ENCODE results near the gene IGSF21. TPM values are rescaled to one million over a fixed set of nuclear protein-coding genes. Genes with fewer than 3 reads are reported as not detected.

Gene IGSF21
- total RNA-seq, 4 donors from 2014 or later: 0.31 to 3.5 (median 1.7) TPM

- no peak for TF ChIP-seq POLR2A (IDR thresholded peaks at IDR 0.05)
- TF ChIP-seq POLR2AphosphoS5 (IDR thresholded peaks at IDR 0.05): no peak
- no peak for TF ChIP-seq CTCF (IDR thresholded peaks at IDR 0.05)
- TF ChIP-seq EP300 (IDR thresholded peaks at IDR 0.05): no peak
- ATAC-seq: no peak
- Histone ChIP-seq H3K9me3 (peaks cover 0 to 11% (median 0%) of the 10 kb centered on the region in 3 donors), H3K27me3 (peaks cover 73% of the 10 kb centered on the region), H3K36me3 (no peaks in the 10 kb centered on the region), H3K27ac (no peak overlapping the region), H3K4me3 (no peak overlapping the region), H3K4me1 (no peaks in the 10 kb centered on the region)
- WGBS, 2 donors (ENCODE audit: low coverage in 1 of 2): 100% methylated on average over 2 of the region's 6 CpGs; no CpG with 5 or more reads in 1 of the 2 donors
These were observed 138.9 kb downstream of the IGSF21 start for GRCh38 chr1:18246543-18246942.

DNA sequence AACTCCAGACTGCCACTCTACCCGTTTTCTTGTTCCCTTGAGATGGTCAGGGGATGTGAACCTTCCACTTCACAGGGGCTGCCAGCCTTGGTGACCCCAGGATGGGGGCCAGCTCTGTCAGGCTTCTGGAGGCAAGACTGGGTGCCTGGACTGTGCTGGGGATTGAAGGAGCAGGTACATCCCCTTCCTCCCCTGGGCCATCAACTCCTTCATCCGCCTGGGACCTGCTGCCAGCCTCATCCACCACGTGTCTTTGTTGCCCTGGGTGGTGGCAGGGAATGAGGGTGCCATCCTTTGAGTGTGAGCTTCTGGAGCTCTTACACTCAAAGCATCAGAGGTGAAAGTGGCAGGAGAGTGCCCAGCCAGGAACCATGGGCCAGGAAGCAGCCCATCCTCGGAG lies 139.6 kb downstream of the IGSF21 start:
- no peak overlapping the region for H3K4me3 ChIP-seq
- no CpG with 5 or more reads among the region's 4 CpGs for WGBS, 2 donors (ENCODE audit: low coverage in 1 of 2)
- peaks cover 67% of the 10 kb centered on the region for H3K27me3 ChIP-seq
- no peak for ATAC-seq
- TF ChIP-seq POLR2A (IDR thresholded peaks at IDR 0.05): no peak
- no peak for TF ChIP-seq EP300 (IDR thresholded peaks at IDR 0.05)
- TF ChIP-seq POLR2AphosphoS5 (IDR thresholded peaks at IDR 0.05): no peak
- TF ChIP-seq CTCF (IDR thresholded peaks at IDR 0.05): no peak
- peaks cover 0 to 17% (median 0%) of the 10 kb centered on the region in 3 donors for H3K9me3 ChIP-seq
- no peaks in the 10 kb centered on the region for H3K4me1 ChIP-seq
- no peak overlapping the region for H3K27ac ChIP-seq
- H3K36me3 ChIP-seq: no peaks in the 10 kb centered on the region

DNA sequence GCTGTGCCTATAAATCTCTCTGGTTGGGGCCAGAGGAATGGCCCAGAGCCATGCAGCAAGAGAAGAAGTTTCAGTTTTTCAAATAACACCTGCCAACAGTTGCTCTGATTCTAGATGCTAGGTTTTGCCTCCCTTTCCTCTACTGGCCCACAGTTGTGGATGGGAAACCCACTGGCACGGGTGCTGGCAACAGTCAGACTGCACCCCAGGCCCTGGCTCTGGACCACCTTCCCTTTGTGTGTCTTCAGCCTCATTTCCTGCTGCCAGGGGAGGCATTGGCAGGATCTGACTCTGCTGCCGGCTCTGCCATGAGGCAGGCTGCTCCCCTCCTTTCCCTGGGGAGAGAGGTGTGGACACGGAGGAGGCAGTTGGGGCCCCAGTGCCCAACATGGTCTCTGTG lies 142.0 kb downstream of the IGSF21 start:
- no peaks in the 10 kb centered on the region for H3K36me3 ChIP-seq
- 20 to 86% methylated on average over 1 of the region's 3 CpGs for WGBS, 2 donors (ENCODE audit: low coverage in 1 of 2)
- no peak overlapping the region for H3K27ac ChIP-seq
- H3K4me3 ChIP-seq: no peak overlapping the region
- ATAC-seq: no peak
- no peaks in the 10 kb centered on the region for H3K4me1 ChIP-seq
- H3K9me3 ChIP-seq: peaks cover 0 to 18% (median 0%) of the 10 kb centered on the region in 3 donors
- TF ChIP-seq CTCF (IDR thresholded peaks at IDR 0.05) (no peak), EP300 (IDR thresholded peaks at IDR 0.05) (no peak), POLR2AphosphoS5 (IDR thresholded peaks at IDR 0.05) (no peak), POLR2A (IDR thresholded peaks at IDR 0.05) (no peak)
- H3K27me3 ChIP-seq: peaks cover 52% of the 10 kb centered on the region

DNA sequence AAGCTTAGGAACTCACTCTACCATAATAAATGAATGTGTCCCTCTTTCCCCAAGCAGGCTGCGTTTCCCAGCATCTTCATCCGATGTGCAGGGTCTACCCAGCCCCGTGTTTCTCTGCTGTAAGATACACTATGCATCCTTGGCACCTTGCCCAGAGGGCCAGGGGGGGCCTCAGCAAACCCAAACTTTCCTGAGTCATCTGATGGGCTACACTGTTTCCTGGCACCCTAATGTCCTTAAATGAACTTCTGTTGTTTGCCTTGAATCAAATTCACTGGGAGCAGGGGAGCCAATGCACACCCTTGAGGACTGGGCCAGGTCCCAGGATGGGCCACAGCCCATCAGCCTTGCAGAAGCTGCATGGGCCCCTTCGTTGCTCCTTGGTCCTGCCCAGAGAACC lies 145.5 kb downstream of the IGSF21 start:
- Histone ChIP-seq H3K27me3 (peaks cover 54% of the 10 kb centered on the region), H3K36me3 (no peaks in the 10 kb centered on the region), H3K9me3 (peaks cover 0 to 18% (median 0%) of the 10 kb centered on the region in 3 donors), H3K27ac (no peak overlapping the region), H3K4me1 (no peaks in the 10 kb centered on the region), H3K4me3 (no peak overlapping the region)
- TF ChIP-seq CTCF (IDR thresholded peaks at IDR 0.05) (no peak), EP300 (IDR thresholded peaks at IDR 0.05) (no peak), POLR2A (IDR thresholded peaks at IDR 0.05) (no peak), POLR2AphosphoS5 (IDR thresholded peaks at IDR 0.05) (no peak)
- no CpG with 5 or more reads among the region's 4 CpGs for WGBS, 2 donors (ENCODE audit: low coverage in 1 of 2)
- no peak for ATAC-seq

Measured in gastroesophageal sphincter (tissue), 4 donors.